Cortex of kidney (tissue), 1 donor: ENCODE results near the gene CSTF1.

Experiments
- DNase-seq: peaks from one replicate; lab custom pipeline; 2025; lab: John Stamatoyannopoulos, UW

CSTF1 gene

GRCh38 chr20:56429502-56429901, 37.1 kb downstream of the CSTF1 start:
- no peak for DNase-seq

GRCh38 chr20:56429941-56430340, 37.5 kb downstream of the CSTF1 start:
- DNase-seq = no peak

GRCh38 chr20:56430461-56430860, 38.0 kb downstream of the CSTF1 start:
- DNase-seq = no peak

- no peak for DNase-seq
Observed at GRCh38 chr20:56430957-56431356, 38.5 kb downstream of the CSTF1 start.

GRCh38 chr20:56431471-56431870, 39.0 kb downstream of the CSTF1 start:
- no peak for DNase-seq

GRCh38 chr20:56433221-56433879, 40.9 kb downstream of the CSTF1 start:
- no peak for DNase-seq

- DNase-seq = no peak
Observed at GRCh38 chr20:56433880-56434255, 41.4 kb downstream of the CSTF1 start.

- DNase-seq = no peak
Observed at GRCh38 chr20:56437196-56437960, 44.9 kb downstream of the CSTF1 start.

- DNase-seq = no peak
Observed at GRCh38 chr20:56438284-56438683, 45.8 kb downstream of the CSTF1 start.

GRCh38 chr20:56439771-56440291, 47.4 kb downstream of the CSTF1 start:
- DNase-seq = no peak

- no peak for DNase-seq
Observed at GRCh38 chr20:56440346-56441007, 48.0 kb downstream of the CSTF1 start.

- no peak for DNase-seq
Observed at GRCh38 chr20:56442389-56443365, 50.2 kb downstream of the CSTF1 start.

- no peak for DNase-seq
Observed at GRCh38 chr20:56443654-56444540, 51.5 kb downstream of the CSTF1 start.

- DNase-seq = no peak
Observed at GRCh38 chr20:56445130-56445529, 52.7 kb downstream of the CSTF1 start.

- DNase-seq = no peak
Observed at GRCh38 chr20:56445540-56445939, 53.1 kb downstream of the CSTF1 start.

GRCh38 chr20:56447227-56447626, 54.8 kb downstream of the CSTF1 start:
- DNase-seq = no peak

GRCh38 chr20:56449459-56449858, 57.0 kb downstream of the CSTF1 start:
- DNase-seq = no peak

- DNase-seq = no peak
Observed at GRCh38 chr20:56451056-56451765, 58.8 kb downstream of the CSTF1 start.

- DNase-seq = no peak
Observed at GRCh38 chr20:56453352-56453751, 60.9 kb downstream of the CSTF1 start.

GRCh38 chr20:56454754-56455153, 62.3 kb downstream of the CSTF1 start:
- DNase-seq = no peak
